Measurements from ENCODE around the gene ZMYM3. TPM values are rescaled to one million over a fixed set of nuclear protein-coding genes. Genes with fewer than 3 reads are reported as not detected.
A peak's percentile ranks its signal among the peaks of the same experiment; 100 is the strongest.

ZMYM3 gene
- total RNA-seq, 2 experiments from 2014 or later, result 25.8 to 27.5 TPM

DNA sequence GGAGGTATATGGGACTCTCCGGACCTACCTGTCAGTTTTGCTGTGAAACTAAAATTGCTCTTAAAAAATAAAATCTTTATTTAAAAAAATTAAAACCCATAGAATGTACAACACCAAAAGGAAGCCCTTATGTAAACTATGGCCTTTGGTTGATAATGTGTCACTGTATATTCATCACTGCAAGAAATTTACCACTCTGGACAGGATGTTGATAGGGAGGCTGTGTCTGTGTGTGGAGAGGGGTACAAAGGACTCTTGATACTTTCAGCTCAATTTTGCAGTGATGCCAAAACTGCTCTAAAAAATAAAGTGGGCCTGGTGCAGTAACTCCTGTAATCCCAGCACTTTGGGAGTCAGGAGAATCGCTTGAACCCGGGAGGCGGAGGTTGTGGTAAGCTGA is 2.9 kb upstream of the ZMYM3 start:
- ChIA-PET CTCF (interaction anchor here (1.5 kb wide), 1 partner anchor 27 kb away, joined by 3 read pairs; the partner anchor contains the start of gene NONO), POLR2A (interaction anchor here (1.0 kb wide), 1 partner anchor 26 kb away, joined by 3 read pairs; the partner anchor contains the start of gene NONO)
- peaks cover 21% of the 10 kb centered on the region for H3K4me1 Mint-ChIP-seq (ENCODE audit: low read depth)
- no peaks in the 10 kb centered on the region for H3K27me3 Mint-ChIP-seq
- no peak for ATAC-seq
- H3K4me3 Mint-ChIP-seq, result no peak overlapping the region
- intact Hi-C loops (cut with micrococcal nuclease), result loop anchor here (10.0 kb wide), 2 partner anchors 62 to 152 kb away; partner anchors contain the start of gene CXorf65
- H3K36me3 Mint-ChIP-seq (ENCODE audit: low read depth), result no peaks in the 10 kb centered on the region
- no peaks in the 10 kb centered on the region for H3K9me3 Mint-ChIP-seq
- no peak for DNase-seq
- H3K27ac Mint-ChIP-seq, result no peak overlapping the region
- TF ChIP-seq CTCF (IDR thresholded peaks at IDR 0.05), result no peak

DNA sequence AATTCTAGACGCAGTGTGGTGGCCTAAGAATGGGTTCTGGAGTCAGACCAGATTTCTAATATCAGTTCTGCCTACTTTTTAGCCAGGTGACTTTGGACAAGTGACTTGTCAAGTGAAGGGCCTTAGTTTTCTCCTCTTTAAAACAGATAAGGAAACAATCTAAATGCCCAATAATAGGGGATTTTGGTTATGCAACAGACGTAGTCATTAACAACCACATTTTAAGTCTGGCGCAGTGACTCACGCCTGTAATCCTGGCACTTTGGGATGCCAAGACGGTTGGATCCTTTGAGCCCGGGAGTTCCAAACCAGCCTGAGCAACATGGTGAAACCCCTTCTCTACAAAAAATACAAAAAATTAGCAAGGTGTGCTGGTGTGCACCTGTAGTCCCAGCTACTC is 2.1 kb upstream of the ZMYM3 start:
- Mint-ChIP-seq H3K27ac (peak overlapping the region; percentile 91), H3K4me1 (ENCODE audit: low read depth) (peaks cover 29% of the 10 kb centered on the region), H3K36me3 (ENCODE audit: low read depth) (peaks cover under 1% of the 10 kb centered on the region), H3K9me3 (no peaks in the 10 kb centered on the region), H3K27me3 (no peaks in the 10 kb centered on the region), H3K4me3 (peak overlapping the region; percentile 89)
- DNase-seq, result no peak
- no peak for ATAC-seq
- CTCF ChIA-PET, result no interaction called here
- POLR2A ChIA-PET, result interaction anchor here (0.7 to 1.5 kb wide), 4 partner anchors 27 to 111 kb away, joined by 3 to 4 read pairs (median 3); partner anchors contain the start of gene NONO
- intact Hi-C loops (cut with micrococcal nuclease), result loop anchor here (10.0 kb wide), 2 partner anchors 61 to 151 kb away; partner anchors contain the start of gene CXorf65
- no peak for TF ChIP-seq CTCF (IDR thresholded peaks at IDR 0.05)

DNA sequence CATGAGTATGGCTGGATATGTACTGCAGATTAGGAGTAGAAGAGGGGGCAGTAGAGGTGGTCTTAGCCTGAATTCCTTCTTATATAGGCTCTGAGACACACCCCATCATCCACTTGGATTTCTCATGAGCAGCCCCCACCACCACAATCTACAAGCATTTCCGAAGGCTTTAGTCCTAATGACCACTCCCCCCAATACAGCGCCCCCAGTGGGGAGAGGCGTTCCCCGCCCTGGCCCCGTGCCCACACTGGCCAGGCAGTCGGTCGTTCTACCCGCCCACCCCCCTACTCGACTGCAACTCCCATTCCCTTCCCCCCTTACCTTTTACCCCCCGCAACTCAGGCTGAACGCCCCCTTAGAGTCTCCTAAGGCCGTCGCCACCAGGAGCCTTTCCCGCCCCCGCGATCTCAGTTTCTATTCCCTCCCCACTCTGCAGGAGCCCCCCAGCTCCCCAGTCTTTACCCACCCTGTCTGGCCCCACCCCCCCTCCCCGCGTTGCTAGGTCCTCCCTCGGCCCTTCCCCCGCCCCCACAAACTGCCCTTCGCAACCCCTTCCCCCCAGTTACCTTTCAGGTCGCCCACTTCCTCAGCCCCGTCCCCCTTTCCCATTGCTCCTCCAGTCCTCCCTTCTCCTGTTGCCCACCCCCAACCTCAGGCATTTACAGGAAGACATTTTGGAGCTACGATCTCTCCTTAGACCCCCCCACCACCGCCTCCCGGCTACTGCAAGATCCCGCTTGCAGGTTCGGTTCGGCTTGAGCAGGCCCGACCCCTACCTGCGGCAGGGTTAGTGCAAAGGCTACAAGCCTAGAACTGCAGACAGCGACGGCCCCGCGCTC is 468 bp downstream of the ZMYM3 start:
- peak; percentile 27 for TF ChIP-seq CTCF (IDR thresholded peaks at IDR 0.05)
- Mint-ChIP-seq H3K9me3 (no peaks in the 10 kb centered on the region), H3K36me3 (ENCODE audit: low read depth) (peaks cover 3% of the 10 kb centered on the region), H3K4me1 (ENCODE audit: low read depth) (peaks cover 32% of the 10 kb centered on the region), H3K27ac (peak overlapping the region; percentile 91), H3K4me3 (peak overlapping the region; percentile 89), H3K27me3 (no peaks in the 10 kb centered on the region)
- DNase-seq (peak; percentile 53), ATAC-seq (no peak)
- POLR2A ChIA-PET, result interaction anchor here (0.8 to 2.8 kb wide), 6 partner anchors 30 to 282 kb away, joined by 3 to 12 read pairs (median 6); partner anchors contain the start of genes NONO and TAF1
- CTCF ChIA-PET, result interaction anchor here (1.8 to 2.3 kb wide), 2 partner anchors 30 to 56 kb away, joined by 8 to 15 read pairs; partner anchors contain the start of gene NONO
- intact Hi-C loops (cut with micrococcal nuclease), result loop anchor here (2.0 to 10.0 kb wide), 3 partner anchors 29 to 149 kb away; partner anchors contain the start of genes CXorf65 and NONO

- ATAC-seq (no peak), DNase-seq (no peak)
- TF ChIP-seq CTCF (IDR thresholded peaks at IDR 0.05), result no peak
- peak overlapping the region; percentile 73 for H3K27ac Mint-ChIP-seq
- H3K36me3 Mint-ChIP-seq (ENCODE audit: low read depth), result peaks cover 8% of the 10 kb centered on the region
- peaks cover 32% of the 10 kb centered on the region for H3K4me1 Mint-ChIP-seq (ENCODE audit: low read depth)
- intact Hi-C loops (cut with micrococcal nuclease), result loop anchor here (10.0 kb wide), 2 partner anchors 57 to 147 kb away; partner anchors contain the start of gene CXorf65
- H3K27me3 Mint-ChIP-seq, result no peaks in the 10 kb centered on the region
- H3K9me3 Mint-ChIP-seq, result no peaks in the 10 kb centered on the region
- ChIA-PET CTCF (no interaction called here), POLR2A (interaction anchor here (0.6 to 2.8 kb wide), 2 partner anchors 42 to 114 kb away, joined by 3 to 11 read pairs; partner anchors contain the start of gene TAF1)
- H3K4me3 Mint-ChIP-seq, result peak overlapping the region; percentile 89
Observed at GRCh38 chrX:71252221-71252620, 1.7 kb downstream of the ZMYM3 start.
